ENCODE results near the gene BTBD9. TPM values are rescaled to one million over a fixed set of nuclear protein-coding genes. Genes with fewer than 3 reads are reported as not detected.

Gene BTBD9
- total RNA-seq, 2 donors from 2014 or later: 30.1 to 45.8 TPM

GRCh38 chr6:38151580-38152500 is 487.9 kb downstream of the BTBD9 start:
- H3K27ac ChIP-seq: no peak overlapping the region
- DNase-seq (ENCODE audit: low spot score): no peak
- TF ChIP-seq, protein P1, sequence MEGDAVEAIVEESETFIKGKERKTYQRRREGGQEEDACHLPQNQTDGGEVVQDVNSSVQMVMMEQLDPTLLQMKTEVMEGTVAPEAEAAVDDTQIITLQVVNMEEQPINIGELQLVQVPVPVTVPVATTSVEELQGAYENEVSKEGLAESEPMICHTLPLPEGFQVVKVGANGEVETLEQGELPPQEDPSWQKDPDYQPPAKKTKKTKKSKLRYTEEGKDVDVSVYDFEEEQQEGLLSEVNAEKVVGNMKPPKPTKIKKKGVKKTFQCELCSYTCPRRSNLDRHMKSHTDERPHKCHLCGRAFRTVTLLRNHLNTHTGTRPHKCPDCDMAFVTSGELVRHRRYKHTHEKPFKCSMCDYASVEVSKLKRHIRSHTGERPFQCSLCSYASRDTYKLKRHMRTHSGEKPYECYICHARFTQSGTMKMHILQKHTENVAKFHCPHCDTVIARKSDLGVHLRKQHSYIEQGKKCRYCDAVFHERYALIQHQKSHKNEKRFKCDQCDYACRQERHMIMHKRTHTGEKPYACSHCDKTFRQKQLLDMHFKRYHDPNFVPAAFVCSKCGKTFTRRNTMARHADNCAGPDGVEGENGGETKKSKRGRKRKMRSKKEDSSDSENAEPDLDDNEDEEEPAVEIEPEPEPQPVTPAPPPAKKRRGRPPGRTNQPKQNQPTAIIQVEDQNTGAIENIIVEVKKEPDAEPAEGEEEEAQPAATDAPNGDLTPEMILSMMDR (IDR thresholded peaks at IDR 0.05): no peak
- peaks cover 6% of the 10 kb centered on the region for H3K36me3 ChIP-seq
- no peaks in the 10 kb centered on the region for H3K9me3 ChIP-seq
- H3K27me3 ChIP-seq (replicated peaks; ENCODE audit: insufficient read depth): no peaks in the 10 kb centered on the region
- no peak overlapping the region for H3K4me3 ChIP-seq
- H3K4me1 ChIP-seq (ENCODE audit: control insufficient read depth in 1 of 2, low read depth in 2 of 2): no peaks in the 10 kb centered on the region
- ATAC-seq (ENCODE audit: insufficient number of reproducible peaks, low FRiP score, low read depth): no peak

- H3K36me3 ChIP-seq: peaks cover 6% of the 10 kb centered on the region
- TF ChIP-seq, protein P1 (IDR thresholded peaks at IDR 0.05): no peak
- no peaks in the 10 kb centered on the region for H3K9me3 ChIP-seq
- ATAC-seq (ENCODE audit: insufficient number of reproducible peaks, low FRiP score, low read depth) (no peak), DNase-seq (ENCODE audit: low spot score) (no peak)
- no peaks in the 10 kb centered on the region for H3K4me1 ChIP-seq (ENCODE audit: control insufficient read depth in 1 of 2, low read depth in 2 of 2)
- H3K27me3 ChIP-seq (replicated peaks; ENCODE audit: insufficient read depth): no peaks in the 10 kb centered on the region
- H3K27ac ChIP-seq: no peak overlapping the region
- no peak overlapping the region for H3K4me3 ChIP-seq
Observed at GRCh38 chr6:38150681-38151296, 488.9 kb downstream of the BTBD9 start.

DNA sequence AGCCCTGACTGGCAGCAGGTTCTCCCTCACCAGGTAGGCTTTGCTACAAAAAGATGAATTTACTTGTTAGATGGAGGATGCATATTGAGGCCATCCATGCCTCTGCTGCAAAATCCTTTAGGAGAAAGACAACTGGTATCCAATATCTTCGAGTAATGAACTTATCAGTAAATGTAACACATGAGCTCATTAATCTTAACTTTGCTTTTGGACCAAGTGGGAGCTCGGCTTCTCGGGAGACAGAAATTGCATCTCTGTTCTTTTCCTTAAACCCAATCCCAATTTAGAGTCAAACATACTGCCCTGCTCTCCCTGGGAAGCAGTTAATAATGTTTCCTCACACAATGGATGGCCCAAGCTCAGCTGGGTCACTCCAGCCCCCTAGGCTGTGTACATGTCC is 489.7 kb downstream of the BTBD9 start:
- H3K36me3 ChIP-seq: peaks cover 6% of the 10 kb centered on the region
- no peaks in the 10 kb centered on the region for H3K9me3 ChIP-seq
- no peaks in the 10 kb centered on the region for H3K4me1 ChIP-seq (ENCODE audit: control insufficient read depth in 1 of 2, low read depth in 2 of 2)
- H3K27ac ChIP-seq: no peak overlapping the region
- H3K4me3 ChIP-seq: no peak overlapping the region
- H3K27me3 ChIP-seq (replicated peaks; ENCODE audit: insufficient read depth): no peaks in the 10 kb centered on the region
- TF ChIP-seq, protein P1 (IDR thresholded peaks at IDR 0.05): no peak
- no peak for ATAC-seq (ENCODE audit: insufficient number of reproducible peaks, low FRiP score, low read depth)
- no peak for DNase-seq (ENCODE audit: low spot score)

DNA sequence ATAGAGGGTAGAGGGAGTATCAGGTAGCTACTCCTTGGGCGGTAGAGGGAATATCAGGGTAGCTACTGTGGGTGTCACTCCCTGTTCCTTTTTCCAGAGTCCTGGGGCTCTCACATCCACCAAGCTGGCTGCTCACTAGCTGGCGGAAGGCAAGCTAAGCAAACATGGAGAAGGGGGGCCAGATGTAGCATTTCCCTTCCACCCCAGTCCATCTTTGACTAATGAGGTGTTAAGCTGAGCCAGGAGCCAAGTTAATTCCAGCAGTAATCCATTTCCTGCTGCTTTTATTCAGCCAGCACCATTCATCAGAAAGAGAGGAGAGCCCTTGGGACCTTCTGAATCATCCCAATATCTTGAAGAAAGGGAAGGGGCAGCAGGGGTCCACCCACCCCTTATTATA is 490.2 kb downstream of the BTBD9 start:
- TF ChIP-seq, protein P1 (IDR thresholded peaks at IDR 0.05): no peak
- no peak for ATAC-seq (ENCODE audit: insufficient number of reproducible peaks, low FRiP score, low read depth)
- DNase-seq (ENCODE audit: low spot score): no peak
- H3K27me3 ChIP-seq (replicated peaks; ENCODE audit: insufficient read depth): no peaks in the 10 kb centered on the region
- H3K4me1 ChIP-seq (ENCODE audit: control insufficient read depth in 1 of 2, low read depth in 2 of 2): no peaks in the 10 kb centered on the region
- no peak overlapping the region for H3K27ac ChIP-seq
- peaks cover 6% of the 10 kb centered on the region for H3K36me3 ChIP-seq
- no peaks in the 10 kb centered on the region for H3K9me3 ChIP-seq
- no peak overlapping the region for H3K4me3 ChIP-seq

GRCh38 chr6:38148606-38149005 is 491.1 kb downstream of the BTBD9 start:
- H3K27ac ChIP-seq: no peak overlapping the region
- peaks cover 6% of the 10 kb centered on the region for H3K36me3 ChIP-seq
- no peaks in the 10 kb centered on the region for H3K9me3 ChIP-seq
- DNase-seq (ENCODE audit: low spot score) (no peak), ATAC-seq (ENCODE audit: insufficient number of reproducible peaks, low FRiP score, low read depth) (no peak)
- H3K4me1 ChIP-seq (ENCODE audit: control insufficient read depth in 1 of 2, low read depth in 2 of 2): no peaks in the 10 kb centered on the region
- TF ChIP-seq, protein P1 (IDR thresholded peaks at IDR 0.05): no peak
- H3K4me3 ChIP-seq: no peak overlapping the region
- no peaks in the 10 kb centered on the region for H3K27me3 ChIP-seq (replicated peaks; ENCODE audit: insufficient read depth)

All from thoracic aorta (tissue), 2 donors.